Measurements from ENCODE around the gene MOBP. TPM values are rescaled to one million over a fixed set of nuclear protein-coding genes. Genes with fewer than 3 reads are reported as not detected.

Gene MOBP
- total RNA-seq, 4 donors from 2014 or later: not detected

DNA sequence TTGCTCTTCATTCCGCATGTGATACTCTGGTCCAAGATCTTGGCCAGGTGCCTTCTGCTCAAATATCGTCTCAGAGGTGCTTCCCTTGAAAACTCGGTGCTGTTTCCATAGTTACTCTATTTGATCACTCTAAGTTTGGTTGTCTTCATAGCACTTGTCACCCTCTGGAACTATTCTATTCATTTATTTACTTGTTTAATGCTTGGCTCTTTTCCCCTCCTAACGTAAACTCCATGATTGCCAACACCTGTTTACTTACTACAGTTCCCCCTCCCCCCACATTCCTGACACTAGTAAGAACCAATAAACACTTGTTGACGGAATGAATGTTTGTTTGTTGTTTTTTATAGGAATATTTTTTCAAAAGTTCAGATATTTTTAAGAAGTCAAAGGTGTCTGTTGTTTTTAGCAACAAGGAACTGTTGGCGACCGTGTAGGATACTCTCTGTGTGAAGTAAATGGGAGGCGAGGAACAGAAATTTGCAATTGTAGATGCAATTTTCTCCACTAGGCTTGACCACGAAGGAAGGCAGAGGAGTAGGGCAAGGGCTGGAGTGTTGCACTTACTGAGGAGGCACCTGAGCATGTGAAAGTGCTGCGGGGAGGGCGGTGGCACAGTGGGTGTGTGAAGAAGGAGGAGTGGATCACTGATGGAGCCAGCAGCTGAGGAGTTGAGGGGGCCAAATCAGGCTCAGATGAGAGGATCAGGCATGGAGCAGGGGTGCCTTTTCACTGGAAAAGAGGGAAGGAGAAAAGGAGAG, 48.4 kb downstream of the MOBP start:
- no peaks in the 10 kb centered on the region for H3K9me3 ChIP-seq
- no peak overlapping the region for H3K27ac ChIP-seq
- H3K27me3 ChIP-seq: no peaks in the 10 kb centered on the region
- no peak for TF ChIP-seq POLR2A (IDR thresholded peaks at IDR 0.05)
- TF ChIP-seq, protein P1, sequence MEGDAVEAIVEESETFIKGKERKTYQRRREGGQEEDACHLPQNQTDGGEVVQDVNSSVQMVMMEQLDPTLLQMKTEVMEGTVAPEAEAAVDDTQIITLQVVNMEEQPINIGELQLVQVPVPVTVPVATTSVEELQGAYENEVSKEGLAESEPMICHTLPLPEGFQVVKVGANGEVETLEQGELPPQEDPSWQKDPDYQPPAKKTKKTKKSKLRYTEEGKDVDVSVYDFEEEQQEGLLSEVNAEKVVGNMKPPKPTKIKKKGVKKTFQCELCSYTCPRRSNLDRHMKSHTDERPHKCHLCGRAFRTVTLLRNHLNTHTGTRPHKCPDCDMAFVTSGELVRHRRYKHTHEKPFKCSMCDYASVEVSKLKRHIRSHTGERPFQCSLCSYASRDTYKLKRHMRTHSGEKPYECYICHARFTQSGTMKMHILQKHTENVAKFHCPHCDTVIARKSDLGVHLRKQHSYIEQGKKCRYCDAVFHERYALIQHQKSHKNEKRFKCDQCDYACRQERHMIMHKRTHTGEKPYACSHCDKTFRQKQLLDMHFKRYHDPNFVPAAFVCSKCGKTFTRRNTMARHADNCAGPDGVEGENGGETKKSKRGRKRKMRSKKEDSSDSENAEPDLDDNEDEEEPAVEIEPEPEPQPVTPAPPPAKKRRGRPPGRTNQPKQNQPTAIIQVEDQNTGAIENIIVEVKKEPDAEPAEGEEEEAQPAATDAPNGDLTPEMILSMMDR (IDR thresholded peaks at IDR 0.05): no peak
- no peaks in the 10 kb centered on the region for H3K4me1 ChIP-seq
- H3K36me3 ChIP-seq: no peaks in the 10 kb centered on the region
- no peak for DNase-seq
- no peak overlapping the region for H3K4me3 ChIP-seq

DNA sequence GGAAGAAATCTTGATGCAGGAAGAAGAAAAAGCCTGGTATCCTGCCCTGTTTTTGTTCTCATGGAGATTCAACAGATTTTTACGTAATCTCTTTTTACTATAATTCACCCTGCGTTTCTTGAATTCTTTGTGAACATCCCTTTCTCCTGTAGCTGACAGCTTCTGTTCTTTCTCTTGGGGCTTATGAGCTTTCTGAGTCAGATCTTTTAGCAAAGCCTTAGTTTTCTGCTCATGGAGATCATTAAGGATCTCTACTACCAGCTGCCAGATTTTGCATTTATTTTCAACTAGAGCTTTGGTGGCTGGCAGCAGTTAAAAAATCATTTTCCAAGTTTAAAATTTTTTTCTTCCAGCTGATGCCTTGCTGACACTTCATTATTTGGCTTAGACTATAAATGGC, 51.6 kb downstream of the MOBP start:
- Histone ChIP-seq H3K4me1 (no peaks in the 10 kb centered on the region), H3K27ac (no peak overlapping the region), H3K27me3 (no peaks in the 10 kb centered on the region), H3K4me3 (no peak overlapping the region), H3K9me3 (no peaks in the 10 kb centered on the region), H3K36me3 (no peaks in the 10 kb centered on the region)
- TF ChIP-seq, protein P1 (IDR thresholded peaks at IDR 0.05): no peak
- TF ChIP-seq POLR2A (IDR thresholded peaks at IDR 0.05): no peak
- no peak for DNase-seq

DNA sequence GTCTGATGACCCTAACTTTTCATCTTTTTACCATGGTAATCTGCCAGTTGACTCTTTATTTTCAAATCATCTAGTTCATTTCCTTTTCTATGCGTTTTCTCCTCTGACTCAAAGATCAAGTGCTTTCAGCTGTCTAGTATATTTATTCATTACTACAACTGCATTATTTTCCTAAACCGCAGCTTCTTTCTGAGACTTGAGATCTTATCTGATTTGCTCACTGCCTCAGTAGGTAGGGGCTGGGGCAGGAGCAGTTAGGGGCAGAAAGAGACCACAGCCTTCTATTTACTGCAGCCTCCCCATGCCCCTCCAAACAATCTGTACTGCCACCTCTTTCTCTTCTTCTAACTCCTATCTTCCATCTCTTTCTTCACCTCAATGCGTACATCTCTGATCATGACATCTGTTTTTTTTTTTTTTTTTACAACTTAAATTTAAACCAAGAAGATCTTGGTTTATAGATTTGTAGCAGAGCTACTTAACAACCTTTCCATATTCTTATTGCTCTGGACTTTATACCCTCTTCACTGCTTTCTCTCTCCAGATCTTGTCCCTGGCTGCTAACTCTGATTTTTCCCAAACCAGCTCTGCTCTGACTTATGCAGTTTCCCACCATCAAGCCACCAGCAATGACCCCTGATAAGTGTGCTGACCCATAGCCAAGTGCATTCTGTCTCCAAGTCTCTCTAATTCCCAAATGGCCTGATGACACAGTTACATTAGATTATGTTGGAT, 52.2 kb downstream of the MOBP start:
- Histone ChIP-seq H3K4me3 (no peak overlapping the region), H3K27ac (no peak overlapping the region), H3K4me1 (no peaks in the 10 kb centered on the region), H3K9me3 (no peaks in the 10 kb centered on the region), H3K27me3 (no peaks in the 10 kb centered on the region), H3K36me3 (no peaks in the 10 kb centered on the region)
- no peak for DNase-seq
- TF ChIP-seq, protein P1 (IDR thresholded peaks at IDR 0.05): no peak
- no peak for TF ChIP-seq POLR2A (IDR thresholded peaks at IDR 0.05)

- Histone ChIP-seq H3K27me3 (no peaks in the 10 kb centered on the region), H3K9me3 (no peaks in the 10 kb centered on the region), H3K4me1 (no peaks in the 10 kb centered on the region), H3K36me3 (no peaks in the 10 kb centered on the region), H3K4me3 (no peak overlapping the region), H3K27ac (no peak overlapping the region)
- TF ChIP-seq, protein P1 (IDR thresholded peaks at IDR 0.05): no peak
- no peak for TF ChIP-seq POLR2A (IDR thresholded peaks at IDR 0.05)
- DNase-seq: no peak
These were observed 54.0 kb downstream of the MOBP start for GRCh38 chr3:39521456-39521855.

DNA sequence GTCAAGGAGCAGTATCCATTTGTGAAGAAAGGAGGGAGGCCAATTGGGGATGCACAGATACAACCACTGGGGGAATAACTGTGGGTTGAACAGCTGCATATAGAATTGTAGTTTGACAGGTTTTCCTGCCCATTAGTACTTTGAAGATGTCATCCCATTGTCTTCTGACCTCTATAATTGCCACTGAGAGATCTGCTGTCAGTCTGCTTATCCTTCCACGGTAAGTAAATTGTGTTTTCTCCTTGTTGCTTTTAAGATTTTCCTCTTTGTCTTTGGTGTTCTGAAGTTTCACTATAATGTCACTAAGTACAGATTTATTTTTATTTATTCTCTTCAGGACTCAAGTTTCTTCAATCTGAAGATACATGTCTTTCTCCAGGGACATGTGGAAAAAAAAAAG, 56.6 kb downstream of the MOBP start:
- Histone ChIP-seq H3K27ac (no peak overlapping the region), H3K27me3 (no peaks in the 10 kb centered on the region), H3K4me3 (no peak overlapping the region), H3K9me3 (no peaks in the 10 kb centered on the region), H3K36me3 (no peaks in the 10 kb centered on the region), H3K4me1 (no peaks in the 10 kb centered on the region)
- no peak for DNase-seq
- TF ChIP-seq, protein P1 (IDR thresholded peaks at IDR 0.05): no peak
- TF ChIP-seq POLR2A (IDR thresholded peaks at IDR 0.05): no peak

Measured in Peyer's patch (tissue), 4 donors.